Measurements from ENCODE around the gene C13orf46. TPM values are rescaled to one million over a fixed set of nuclear protein-coding genes. Genes with fewer than 3 reads are reported as not detected.
A peak's percentile ranks its signal among the peaks of the same experiment; 100 is the strongest.

The C13orf46 gene
- total RNA-seq, 1 experiment from 2014 or later: not detected

DNA sequence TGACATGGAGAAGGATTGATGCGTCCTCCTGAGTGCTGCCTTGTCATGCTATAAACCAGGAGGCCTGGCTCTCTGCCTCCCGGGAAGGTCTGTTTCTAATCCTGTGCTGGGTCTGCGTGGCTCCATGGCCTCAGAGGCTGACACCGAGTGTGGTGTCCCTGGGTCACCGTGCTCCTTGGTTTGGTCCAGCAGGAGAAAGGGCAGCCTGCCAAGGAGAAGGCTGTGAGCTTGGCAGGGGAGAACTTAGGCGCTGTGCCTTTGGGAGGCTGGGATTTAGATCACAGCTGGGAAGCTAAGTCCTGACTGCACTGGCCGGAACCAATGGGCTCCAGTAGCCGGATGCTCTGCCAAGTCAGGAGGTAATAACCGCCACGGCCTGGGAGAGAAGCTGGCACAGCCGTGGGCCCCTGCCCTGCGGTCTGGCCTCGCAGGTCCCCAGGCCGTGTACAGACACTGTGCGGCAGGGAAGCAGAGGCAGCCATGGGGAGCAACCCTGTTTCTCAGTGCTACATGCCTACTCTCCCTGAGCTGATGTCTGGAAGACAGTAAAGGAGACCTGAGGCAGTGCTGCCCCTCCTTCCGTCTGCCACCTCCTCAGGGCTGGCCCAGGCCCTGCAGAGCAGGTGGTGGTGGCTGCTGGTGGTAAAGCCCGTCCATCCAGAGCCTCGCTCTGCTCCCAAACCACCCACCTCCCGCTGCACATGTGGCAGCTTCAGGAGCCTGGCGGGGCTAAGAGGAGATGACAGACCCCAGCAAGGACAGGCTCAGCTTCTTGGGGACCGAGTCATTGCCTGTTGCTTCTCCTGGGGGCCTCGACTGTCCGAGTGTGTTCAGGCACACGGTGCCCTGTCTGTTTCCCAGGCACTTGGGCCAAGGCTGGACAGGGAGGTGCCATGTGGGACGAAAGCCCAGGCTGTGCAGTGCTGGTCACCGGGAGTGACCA lies 44.9 kb downstream of the C13orf46 start:
- Histone ChIP-seq H3K27me3 (replicated peaks; ENCODE audit: control insufficient read depth, insufficient read depth, low read length) (no peaks in the 10 kb centered on the region), H3K36me3 (ENCODE audit: control insufficient read depth, insufficient read depth, low read length) (no peaks in the 10 kb centered on the region), H3K4me1 (no peaks in the 10 kb centered on the region), H3K4me3 (ENCODE audit: low read depth, low read length) (no peak overlapping the region), H3K9me3 (no peaks in the 10 kb centered on the region)
- ChIA-PET CTCF (no interaction called here), POLR2A (no interaction called here)
- H3K9me3 Mint-ChIP-seq (ENCODE audit: unreplicated experiment): no peaks in the 10 kb centered on the region
- BruUV-seq (replicated peaks): no TSS peak
- TF ChIP-seq, protein P1, sequence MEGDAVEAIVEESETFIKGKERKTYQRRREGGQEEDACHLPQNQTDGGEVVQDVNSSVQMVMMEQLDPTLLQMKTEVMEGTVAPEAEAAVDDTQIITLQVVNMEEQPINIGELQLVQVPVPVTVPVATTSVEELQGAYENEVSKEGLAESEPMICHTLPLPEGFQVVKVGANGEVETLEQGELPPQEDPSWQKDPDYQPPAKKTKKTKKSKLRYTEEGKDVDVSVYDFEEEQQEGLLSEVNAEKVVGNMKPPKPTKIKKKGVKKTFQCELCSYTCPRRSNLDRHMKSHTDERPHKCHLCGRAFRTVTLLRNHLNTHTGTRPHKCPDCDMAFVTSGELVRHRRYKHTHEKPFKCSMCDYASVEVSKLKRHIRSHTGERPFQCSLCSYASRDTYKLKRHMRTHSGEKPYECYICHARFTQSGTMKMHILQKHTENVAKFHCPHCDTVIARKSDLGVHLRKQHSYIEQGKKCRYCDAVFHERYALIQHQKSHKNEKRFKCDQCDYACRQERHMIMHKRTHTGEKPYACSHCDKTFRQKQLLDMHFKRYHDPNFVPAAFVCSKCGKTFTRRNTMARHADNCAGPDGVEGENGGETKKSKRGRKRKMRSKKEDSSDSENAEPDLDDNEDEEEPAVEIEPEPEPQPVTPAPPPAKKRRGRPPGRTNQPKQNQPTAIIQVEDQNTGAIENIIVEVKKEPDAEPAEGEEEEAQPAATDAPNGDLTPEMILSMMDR (IDR thresholded peaks at IDR 0.05; ENCODE audit: insufficient read depth in 1 of 2, low read depth in 1 of 2, low read length in 1 of 2, severe bottlenecking in 1 of 2, unreplicated experiment in 1 of 2): no peak
- H3K27me3 Mint-ChIP-seq (ENCODE audit: insufficient read depth, unreplicated experiment): peaks cover 5% of the 10 kb centered on the region
- no peaks in the 10 kb centered on the region for H3K4me1 Mint-ChIP-seq (ENCODE audit: low read depth, unreplicated experiment)
- intact Hi-C loops (cut with micrococcal nuclease; ENCODE audit: unreplicated experiment): no loop called here
- no peaks in the 10 kb centered on the region for H3K36me3 Mint-ChIP-seq (ENCODE audit: insufficient read depth, unreplicated experiment)
- H3K4me3 Mint-ChIP-seq (ENCODE audit: unreplicated experiment): no peak overlapping the region
- peak in 1 of 2 experiments; percentile 32 for DNase-seq
- H3K27ac Mint-ChIP-seq (ENCODE audit: unreplicated experiment): no peak overlapping the region

DNA sequence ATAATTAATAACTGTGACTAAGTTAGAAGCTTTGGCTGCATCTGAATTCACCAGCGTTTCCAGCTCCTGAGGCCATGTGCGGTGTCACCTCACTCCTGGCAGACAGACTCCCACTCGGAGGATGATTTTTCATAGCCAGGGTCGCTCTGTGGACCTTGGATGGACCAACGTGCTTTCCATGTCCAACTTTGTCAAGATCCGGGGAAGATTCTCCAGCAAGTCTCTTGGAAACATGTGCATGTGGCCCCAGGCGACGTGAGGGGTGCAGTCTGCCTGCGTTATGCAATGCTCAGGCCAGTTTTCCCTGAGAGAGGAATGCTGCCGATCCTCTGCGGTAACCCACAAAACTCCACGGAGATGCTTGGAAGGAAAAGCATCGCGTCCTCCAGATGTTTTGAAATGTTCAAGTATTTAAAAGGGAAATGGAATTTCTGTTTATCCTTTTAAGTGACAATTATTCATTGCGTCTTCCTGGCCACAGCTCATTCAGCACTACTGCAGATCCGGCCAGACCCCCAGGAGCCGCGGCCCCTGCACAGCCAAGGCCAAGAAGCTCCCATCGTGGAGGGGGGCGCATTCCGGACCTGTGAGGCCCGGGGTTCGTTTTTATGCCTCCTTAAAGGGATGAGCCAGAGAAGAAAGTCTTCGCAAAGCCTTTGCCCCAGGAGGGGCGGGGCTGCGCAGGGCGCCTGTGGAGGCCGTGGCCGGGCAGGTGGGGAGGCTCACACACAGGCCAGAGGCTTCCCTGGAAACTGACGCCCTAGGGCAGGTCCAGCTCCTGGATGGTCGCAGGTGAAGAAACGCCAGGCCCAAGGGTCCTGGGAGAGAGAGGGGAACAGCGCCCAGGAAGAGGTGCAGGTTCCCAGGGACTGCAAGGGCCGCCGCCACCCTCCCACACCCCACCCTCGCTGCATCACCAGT lies 46.0 kb downstream of the C13orf46 start:
- H3K4me1 ChIP-seq: no peaks in the 10 kb centered on the region
- Mint-ChIP-seq H3K27me3 (ENCODE audit: insufficient read depth, unreplicated experiment) (peaks cover 5% of the 10 kb centered on the region), H3K27ac (ENCODE audit: unreplicated experiment) (no peak overlapping the region), H3K9me3 (ENCODE audit: unreplicated experiment) (no peaks in the 10 kb centered on the region), H3K36me3 (ENCODE audit: insufficient read depth, unreplicated experiment) (no peaks in the 10 kb centered on the region), H3K4me1 (ENCODE audit: low read depth, unreplicated experiment) (no peaks in the 10 kb centered on the region), H3K4me3 (ENCODE audit: unreplicated experiment) (no peak overlapping the region)
- no peaks in the 10 kb centered on the region for H3K36me3 ChIP-seq (ENCODE audit: control insufficient read depth, insufficient read depth, low read length)
- no peaks in the 10 kb centered on the region for H3K27me3 ChIP-seq (replicated peaks; ENCODE audit: control insufficient read depth, insufficient read depth, low read length)
- peak in 1 of 2 experiments; percentile 20 for DNase-seq
- BruUV-seq (replicated peaks): no TSS peak
- no peaks in the 10 kb centered on the region for H3K9me3 ChIP-seq
- TF ChIP-seq, protein P1 (IDR thresholded peaks at IDR 0.05; ENCODE audit: insufficient read depth in 1 of 2, low read depth in 1 of 2, low read length in 1 of 2, severe bottlenecking in 1 of 2, unreplicated experiment in 1 of 2): no peak
- CTCF ChIA-PET: no interaction called here
- POLR2A ChIA-PET: no interaction called here
- intact Hi-C loops (cut with micrococcal nuclease; ENCODE audit: unreplicated experiment): no loop called here
- H3K4me3 ChIP-seq (ENCODE audit: low read depth, low read length): no peak overlapping the region

DNA sequence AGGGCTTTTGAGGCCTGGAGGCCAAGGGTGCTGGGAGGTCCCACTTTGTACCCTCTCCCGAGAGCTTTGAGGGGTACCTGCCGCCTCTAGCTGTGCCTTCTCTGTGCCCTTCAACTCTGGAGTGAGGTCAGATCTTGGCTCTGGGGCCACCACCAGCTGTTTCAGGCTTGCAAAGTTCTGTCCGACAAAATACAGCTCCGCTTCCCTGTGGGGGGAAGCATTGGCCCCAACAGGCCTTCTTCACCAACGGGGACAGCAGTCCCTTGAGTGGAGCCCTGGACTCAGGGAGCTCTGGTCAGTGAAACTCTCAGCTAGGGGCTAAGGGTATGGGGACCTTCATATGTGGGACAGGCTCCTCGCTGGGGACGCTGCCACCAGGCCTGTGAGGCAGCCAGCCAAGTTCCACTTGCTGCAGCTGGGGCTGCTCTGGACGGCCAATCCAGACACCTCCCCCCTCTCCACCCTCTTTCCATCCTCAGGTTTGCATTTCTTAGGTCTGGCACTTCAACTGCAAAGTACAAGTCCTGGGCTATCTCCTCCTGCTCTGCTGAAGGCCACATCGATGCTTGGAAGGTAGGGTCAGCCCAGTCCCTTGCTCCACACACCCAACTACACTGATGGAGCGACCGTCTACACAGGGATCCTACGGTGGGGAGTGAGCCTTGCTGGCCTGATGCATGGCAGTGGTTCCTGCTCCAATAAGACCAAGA lies 46.8 kb downstream of the C13orf46 start:
- peaks cover 5% of the 10 kb centered on the region for H3K27me3 Mint-ChIP-seq (ENCODE audit: insufficient read depth, unreplicated experiment)
- H3K36me3 ChIP-seq (ENCODE audit: control insufficient read depth, insufficient read depth, low read length): no peaks in the 10 kb centered on the region
- DNase-seq: peak in 1 of 2 experiments; percentile 24
- ChIA-PET POLR2A (no interaction called here), CTCF (no interaction called here)
- no peak overlapping the region for H3K4me3 ChIP-seq (ENCODE audit: low read depth, low read length)
- H3K9me3 Mint-ChIP-seq (ENCODE audit: unreplicated experiment): peaks cover 7% of the 10 kb centered on the region
- BruUV-seq (replicated peaks): no TSS peak
- H3K4me1 ChIP-seq: no peaks in the 10 kb centered on the region
- no peak overlapping the region for H3K4me3 Mint-ChIP-seq (ENCODE audit: unreplicated experiment)
- H3K4me1 Mint-ChIP-seq (ENCODE audit: low read depth, unreplicated experiment): no peaks in the 10 kb centered on the region
- H3K36me3 Mint-ChIP-seq (ENCODE audit: insufficient read depth, unreplicated experiment): no peaks in the 10 kb centered on the region
- peaks cover under 1% of the 10 kb centered on the region; the same call in 1 of the 2 replicates for H3K9me3 ChIP-seq
- intact Hi-C loops (cut with micrococcal nuclease; ENCODE audit: unreplicated experiment): no loop called here
- no peak overlapping the region for H3K27ac Mint-ChIP-seq (ENCODE audit: unreplicated experiment)
- no peaks in the 10 kb centered on the region for H3K27me3 ChIP-seq (replicated peaks; ENCODE audit: control insufficient read depth, insufficient read depth, low read length)
- TF ChIP-seq, protein P1 (IDR thresholded peaks at IDR 0.05; ENCODE audit: insufficient read depth in 1 of 2, low read depth in 1 of 2, low read length in 1 of 2, severe bottlenecking in 1 of 2, unreplicated experiment in 1 of 2): no peak
